Activated T-helper 2 cell treated with anti-CD3 and anti-CD28 coated beads, Interferon-gamma antibody, Interleukin-2, Interleukin-4, amounts not matched to agents 10 μg/mL and 5 μg/mL and 100 μg/mL, durations not matched to agents 14 hours and 24 hours and 36 hours (primary cell): ENCODE measurements around the gene FBLN1. TPM values are rescaled to one million over a fixed set of nuclear protein-coding genes. Genes with fewer than 3 reads are reported as not detected.

Source experiments
- DNase-seq: peaks from one replicate; pipeline ENCODE4 v3.0.0; 2021; ENCODE audit warnings: low spot score
- H3K27ac Mint-ChIP-seq: one replicate; pipeline ENCODE4 v1.8.0; 2021; ENCODE audit warnings: mixed read lengths
- H3K27me3 Mint-ChIP-seq: one replicate; pipeline ENCODE4 v1.8.0; 2021; ENCODE audit warnings: low read depth, mixed read lengths
- H3K36me3 Mint-ChIP-seq: one replicate; pipeline ENCODE4 v1.8.0; 2021; ENCODE audit warnings: low read depth, mixed read lengths
- H3K4me1 Mint-ChIP-seq: one replicate; pipeline ENCODE4 v1.8.0; 2021; ENCODE audit warnings: low read depth, mixed read lengths
- H3K4me3 Mint-ChIP-seq: one replicate; pipeline ENCODE4 v1.8.0; 2021; ENCODE audit warnings: low read depth, mild to moderate bottlenecking, moderate library complexity, mixed read lengths
- H3K9me3 Mint-ChIP-seq: one replicate; pipeline ENCODE4 v1.8.0; 2021; ENCODE audit warnings: mixed read lengths
- intact Hi-C: fragments of 100-400 bp; cut with micrococcal nuclease; formaldehyde crosslinking; loops from one replicate; pipeline ENCODE4 v1.15.1; 2023
- total RNA-seq: library from RNA; stranded (reverse); gene quantifications from 2 replicates; pipeline ENCODE4 v1.2.3, GENCODE V29; 2022

Gene FBLN1
- total RNA-seq, 1 donor from 2014 or later = not detected

- Mint-ChIP-seq H3K27ac (no peak overlapping the region), H3K36me3 (no peaks in the 10 kb centered on the region), H3K4me1 (peaks cover 2% of the 10 kb centered on the region), H3K27me3 (peaks cover 33% of the 10 kb centered on the region), H3K4me3 (no peak overlapping the region), H3K9me3 (no peaks in the 10 kb centered on the region)
- DNase-seq = no peak
- intact Hi-C loops = no loop called here
Observed at GRCh38 chr22:45650721-45651120, 148.0 kb downstream of the FBLN1 start.

Other genes with a start within 250 kb of the FBLN1 start
- gene UPK3A, start 217.9 kb upstream of the FBLN1 start, total RNA-seq = not detected in 2 replicates
- gene FAM118A, start 192.9 kb upstream of the FBLN1 start, total RNA-seq = 30.7 and 37.5 TPM in 2 replicates
- gene SMC1B, start 89.3 kb upstream of the FBLN1 start, total RNA-seq = 0.50 and 0.80 TPM in 2 replicates
- 9.9 and 11.0 TPM in 2 replicates for gene RIBC2, start 89.2 kb upstream of the FBLN1 start, total RNA-seq
- gene ATXN10, start 169.0 kb downstream of the FBLN1 start, total RNA-seq = 119 and 123 TPM in 2 replicates